SK-N-MC (cell line): ENCODE measurements around the gene C2orf78.
"Not testable (repeated sequence)": the region's sequence is repeated elsewhere in the genome, so short reads cannot be mapped to it uniquely, and the experiment has no call there.

ENCODE experiments used
- DNase-seq: peaks from one replicate; pipeline ENCODE4 v3.0.0-alpha.2; 2011; ENCODE audit warnings: low read depth, low spot score
- H3K27ac ChIP-seq: fragments of 200-600 bp; sonication (generic); 2 replicates; pipeline ENCODE4 v1.5.1; 2016; ENCODE audit warnings: mixed run types
- H3K36me3 ChIP-seq: fragments of 200-600 bp; sonication (generic); 2 replicates; pipeline ENCODE4 v1.6.1; 2017; ENCODE audit warnings: antibody characterized with exemption, low read length, mixed read lengths; ENCODE audit not compliant: insufficient read depth
- H3K4me3 ChIP-seq: fragments of 200-600 bp; sonication (generic); 2 replicates; pipeline ENCODE4 v1.5.1; 2016
- H3K9ac ChIP-seq: fragments of 200-600 bp; sonication (generic); 2 replicates; pipeline ENCODE4 v1.8.0; 2017; ENCODE audit warnings: mixed run types, mixed read lengths; ENCODE audit not compliant: insufficient read length
- H3K9me3 ChIP-seq: fragments of 200-600 bp; sonication (generic); 2 replicates; pipeline ENCODE4 v1.6.1; 2017; ENCODE audit warnings: low read depth, mild to moderate bottlenecking, antibody characterized with exemption, low read length, moderate library complexity, mixed read lengths
- EZH2 ChIP-seq: fragments of 200-600 bp; sonication (generic); IDR thresholded peaks from one replicate; pipeline ENCODE4 v1.6.1; 2017; ENCODE audit warnings: antibody characterized with exemption
- FOXP2 ChIP-seq: optimal IDR thresholded peaks from 2 replicates; pipeline ENCODE3; 2011; ENCODE audit warnings: mild to moderate bottlenecking, moderate library complexity; ENCODE audit not compliant: insufficient read depth; ENCODE audit errors: extremely low read length, control extremely low read depth
- POLR2AphosphoS5 ChIP-seq: IDR thresholded peaks from 2 replicates; pipeline ENCODE4 v1.6.1; 2012; ENCODE audit warnings: mild to moderate bottlenecking, low read depth, low read length, borderline replicate concordance

Gene C2orf78

GRCh38 chr2:73783883-73784282, at the start of gene C2orf78:
TSS of gene C2orf78 (plus strand) at chr2:73784183. CDS start at chr2:73784310, 127 bp downstream.
- H3K27ac ChIP-seq, H3K36me3 ChIP-seq, H3K9ac ChIP-seq, H3K4me3 ChIP-seq, DNase-seq, H3K9me3 ChIP-seq: not testable (repeated sequence)

- Histone ChIP-seq H3K9ac (peak overlapping the region; percentile 99), H3K9me3 (no peaks in the 10 kb centered on the region), H3K27ac (no peak overlapping the region), H3K4me3 (peak overlapping the region; percentile 98), H3K36me3 (peaks cover 29% of the 10 kb centered on the region)
- TF ChIP-seq POLR2AphosphoS5, result no peak
- no peak for TF ChIP-seq FOXP2
- TF ChIP-seq EZH2, result no peak
- no peak for DNase-seq
Observed at GRCh38 chr2:73736378-73736777, 47.6 kb upstream of the C2orf78 start.

- H3K36me3 ChIP-seq, result peaks cover 21% of the 10 kb centered on the region
- H3K9ac ChIP-seq, result peak within 1 kb of the TSS; percentile 99
- TF ChIP-seq POLR2AphosphoS5 (peak; percentile 92), EZH2 (no peak), FOXP2 (peak; percentile 57)
- peak within 1 kb of the TSS; percentile 98 for H3K4me3 ChIP-seq
- H3K9me3 ChIP-seq, result no peaks in the 10 kb centered on the region
- DNase-seq, result peak; percentile 92
- peak within 1 kb of the TSS; percentile 90 for H3K27ac ChIP-seq
Observed at GRCh38 chr2:73736855-73737779, 46.9 kb upstream of the C2orf78 start, which contains the start of gene TPRKB. TSS of gene TPRKB (minus strand) at chr2:73737345. CDS start at chr2:73734569, 2,776 bp downstream.

- H3K27ac ChIP-seq, result no peak overlapping the region
- no peak overlapping the region for H3K4me3 ChIP-seq
- no peak overlapping the region for H3K9ac ChIP-seq
- TF ChIP-seq POLR2AphosphoS5 (no peak), FOXP2 (no peak), EZH2 (no peak)
- no peak for DNase-seq
- peaks cover 6% of the 10 kb centered on the region for H3K36me3 ChIP-seq
- no peaks in the 10 kb centered on the region for H3K9me3 ChIP-seq
Observed at GRCh38 chr2:73739101-73739500, 44.9 kb upstream of the C2orf78 start.

GRCh38 chr2:73740767-73741166, 43.2 kb upstream of the C2orf78 start:
- H3K4me3 ChIP-seq, result no peak overlapping the region
- no peak for DNase-seq
- no peaks in the 10 kb centered on the region for H3K9me3 ChIP-seq
- H3K27ac ChIP-seq, result no peak overlapping the region
- H3K9ac ChIP-seq, result no peak overlapping the region
- no peak for TF ChIP-seq POLR2AphosphoS5
- TF ChIP-seq FOXP2, result no peak
- TF ChIP-seq EZH2, result no peak
- H3K36me3 ChIP-seq, result no peaks in the 10 kb centered on the region; the same call in 1 of the 2 replicates

GRCh38 chr2:73746015-73746876, 37.7 kb upstream of the C2orf78 start:
- no peak overlapping the region for H3K27ac ChIP-seq
- H3K4me3 ChIP-seq, result no peak overlapping the region
- no peak for TF ChIP-seq EZH2
- no peak for TF ChIP-seq POLR2AphosphoS5
- TF ChIP-seq FOXP2, result no peak
- no peak for DNase-seq
- H3K36me3 ChIP-seq, result peaks cover 10% of the 10 kb centered on the region; the same call in 1 of the 2 replicates
- no peaks in the 10 kb centered on the region for H3K9me3 ChIP-seq
- no peak overlapping the region for H3K9ac ChIP-seq

- no peaks in the 10 kb centered on the region for H3K9me3 ChIP-seq
- H3K36me3 ChIP-seq, result peaks cover 10% of the 10 kb centered on the region; the same call in 1 of the 2 replicates
- no peak for DNase-seq
- H3K27ac ChIP-seq, result no peak overlapping the region
- no peak overlapping the region for H3K9ac ChIP-seq
- H3K4me3 ChIP-seq, result no peak overlapping the region
- no peak for TF ChIP-seq EZH2
- no peak for TF ChIP-seq FOXP2
- TF ChIP-seq POLR2AphosphoS5, result no peak
Observed at GRCh38 chr2:73746877-73747208, 37.1 kb upstream of the C2orf78 start.

- Histone ChIP-seq H3K4me3 (no peak overlapping the region), H3K9me3 (no peaks in the 10 kb centered on the region), H3K36me3 (peaks cover 10% of the 10 kb centered on the region; the same call in 1 of the 2 replicates), H3K27ac (no peak overlapping the region), H3K9ac (no peak overlapping the region)
- DNase-seq, result no peak
- TF ChIP-seq EZH2 (no peak), FOXP2 (no peak), POLR2AphosphoS5 (no peak)
Observed at GRCh38 chr2:73749314-73749713, 34.7 kb upstream of the C2orf78 start.

- H3K9ac ChIP-seq, H3K9me3 ChIP-seq, H3K27ac ChIP-seq, DNase-seq, H3K36me3 ChIP-seq, H3K4me3 ChIP-seq: not testable (repeated sequence)
Observed at GRCh38 chr2:73754332-73754731, 29.7 kb upstream of the C2orf78 start.
